SK-N-SH treated with all-trans-retinoic acid at 6 μM for 48 hours (cell line): ENCODE data around the gene NCSTN.
"Not testable (repeated sequence)": the region's sequence is repeated elsewhere in the genome, so short reads cannot be mapped to it uniquely, and the experiment has no call there.

ENCODE experiments used
- CSDC2 ChIP-seq: fragments of 250-450 bp; sonication (Bioruptor Pico); IDR thresholded peaks from 2 replicates; pipeline ENCODE4 v1.5.0; 2020; ENCODE audit warnings: mild to moderate bottlenecking, moderate library complexity
- OSR1 ChIP-seq: fragments of 250-450 bp; sonication (Bioruptor Pico); IDR thresholded peaks from 2 replicates; pipeline ENCODE4 v1.8.0; 2022; ENCODE audit warnings: moderate library complexity, mild to moderate bottlenecking, inconsistent platforms
- ZNF565 ChIP-seq: fragments of 450-650 bp; formaldehyde crosslinking; conservative IDR thresholded peaks from 2 replicates; pipeline ENCODE4 v1.5.0; 2020; ENCODE audit warnings: low read depth, mild to moderate bottlenecking, moderate library complexity

- not testable (repeated sequence) for TF ChIP-seq ZNF565 (CRISPR knock-in tag); CSDC2; OSR1 (CRISPR knock-in tag)
These were observed 41.6 kb downstream of the NCSTN start for GRCh38 chr1:160384812-160385211.
